ENCODE measurements around the gene LRRC74A.

- no peak for TF ChIP-seq CTCF (IDR thresholded peaks at IDR 0.05; ENCODE audit: low read length)
- TF ChIP-seq EZH2phosphoT487 (IDR thresholded peaks at IDR 0.05; ENCODE audit: low read length), result no peak
- TF ChIP-seq EZH2 (optimal IDR thresholded peaks at IDR 0.05; ENCODE audit: low read depth, low read length), result no peak
Measured at GRCh38 chr14:76866456-76866855, 40.2 kb downstream of the LRRC74A start.

All from MM.1S (cell line).